Heart left ventricle (tissue), 13 donors: ENCODE data around the gene NRP1.

Experiments used
- CTCF ChIP-seq, 12 donors: fragments of 200-600 bp; sonication (generic) in 4 of 12; IDR thresholded peaks; one replicate each; pipeline versions ENCODE4 v1.5.0 to v1.8.0; 2018 to 2022; ENCODE audit warnings: antibody characterized with exemption in 12 of 12, mild to moderate bottlenecking in 5 of 12
- POLR2A ChIP-seq, 2 donors: fragments of 450-650 bp; IDR thresholded peaks; one replicate each; pipeline ENCODE4 v1.6.1; 2017; ENCODE audit warnings: antibody characterized with exemption in 2 of 2, mild to moderate bottlenecking in 2 of 2, moderate library complexity in 2 of 2
- donor health status: ischemic (EF 13 %, LVEDD 7.1; RV severe dilation, severe dysfunction).
- donor health status: DM: no; HTN: yes; CAD: no.
- donor health status: DM: no; HTN: no; CAD: no.
- donor health status: ischemic (EF 25% LVEDD 6.9; RV normal size, moderate dysfunction).
- donor health status: ischemic (EF 25% LVEDD 5.7; RV mildly dilated, moderate dysfunction).
- donor health status: ischemic (EF 35%, LVEDD 5.7; RV mildly dilated, moderate dysfunction).
- donor health status: nonischemic (EF 11% LVEDD 7.7; RV severe dilation, severe dysfunction).
- donor health status: DM: yes; HTN: yes; CAD: no.
- donor health status: PGD.
- donor health status: ischemic (EF 29% LVEDD 5.4; RV normal size, mild dysfunction).
- donor health status: nonischemic (EF 23%, LVEDD 6.1; RV moderate dilation, normal function).

GRCh38 chr10:33345236-33345635 lies 10.8 kb upstream of the NRP1 start:
- TF ChIP-seq POLR2A (IDR thresholded peaks at IDR 0.05) = no peak
- no peak for TF ChIP-seq CTCF (IDR thresholded peaks at IDR 0.05)
